Measurements from ENCODE around the gene BABAM1. TPM values are rescaled to one million over a fixed set of nuclear protein-coding genes. Genes with fewer than 3 reads are reported as not detected.

BABAM1 gene
- total and polyA plus RNA-seq, 9 of the 15 experiments (the other 6 are each of a cell fraction or from before 2014, with no cell fraction given) = 14.7 to 160 (median 113) TPM

- TF ChIP-seq MAX (CRISPR knock-in tag; IDR thresholded peaks at IDR 0.05) (peak; percentile 86), KLF16 (IDR thresholded peaks at IDR 0.05) (no peak), ZSCAN29 (IDR thresholded peaks at IDR 0.05) (no peak), E2F3 (CRISPR knock-in tag; IDR thresholded peaks at IDR 0.05) (no peak), MLLT1 (IDR thresholded peaks at IDR 0.05) (no peak), POLR2AphosphoS5 (IDR thresholded peaks at IDR 0.05; ENCODE audit: control insufficient read depth, insufficient read depth, low read depth, low read length) (peak; percentile 39; the same call in 1 of the 2 replicates), ETS1 (conservative IDR thresholded peaks at IDR 0.05; ENCODE audit: control insufficient read depth, low read depth, low read length) (0 out of 2 replicates have a peak, but pooled peaks have one; percentile 52), MXD1 (CRISPR knock-in tag; IDR thresholded peaks at IDR 0.05; ENCODE audit: borderline replicate concordance, poor library complexity, severe bottlenecking) (no peak), RB1 (IDR thresholded peaks at IDR 0.05; ENCODE audit: low read depth) (no peak), AFF1 (IDR thresholded peaks at IDR 0.05; ENCODE audit: low read depth in 1 of 2, partially characterized antibody in 2 of 2) (peak in 1 of 2 experiments; percentile 69), PHF21A (IDR thresholded peaks at IDR 0.05; ENCODE audit: borderline replicate concordance, low read depth) (no peak), NCOA4 (IDR thresholded peaks at IDR 0.05; ENCODE audit: partially characterized antibody) (no peak), CTBP1 (IDR thresholded peaks at IDR 0.05; ENCODE audit: borderline replicate concordance) (peak; percentile 82; the same call in 1 of the 2 replicates), STAT6 (CRISPR knock-in tag; IDR thresholded peaks at IDR 0.05) (no peak), SNRNP70 (optimal IDR thresholded peaks at IDR 0.05; ENCODE audit: low read depth, low read length) (no peak), ZNF431 (CRISPR knock-in tag; IDR thresholded peaks at IDR 0.05) (0 out of 2 replicates have a peak, but pooled peaks have one; percentile 18)
Measured at GRCh38 chr19:17292301-17293074, 25.2 kb downstream of the BABAM1 start (continued).

All from K562 (cell line).